Keratinocyte (primary cell): ENCODE results near the gene CST4. TPM values are rescaled to one million over a fixed set of nuclear protein-coding genes. Genes with fewer than 3 reads are reported as not detected.

Source experiments
- DNase-seq: peaks from one replicate; pipeline ENCODE4 v3.0.0-alpha.2; 2011; ENCODE audit warnings: low read depth, missing footprints, low spot score
- FAIRE-seq: peaks from 2 replicates; lab custom pipeline; 2011; peaks lifted over from hg19 to GRCh38; lab: Jason Lieb, UNC
- H2AFZ ChIP-seq: 2 replicates; pipeline ENCODE4 v1.6.0; 2012; ENCODE audit warnings: low read length, control low read depth, inconsistent platforms; ENCODE audit not compliant: control insufficient read depth
- H3K27ac ChIP-seq: 2 replicates; pipeline ENCODE4 v1.5.1; 2011; ENCODE audit warnings: low read length; ENCODE audit not compliant: control insufficient read depth, insufficient read depth
- H3K27me3 ChIP-seq: 3 replicates; pipeline ENCODE4 v1.6.0; 2011; ENCODE audit warnings: low read length; ENCODE audit not compliant: control insufficient read depth, insufficient read depth; ENCODE audit errors: extremely low read depth
- H3K36me3 ChIP-seq, 2 experiments: 2 replicates in 1 of 2; 3 replicates in 1 of 2; pipeline ENCODE4 v1.5.1; 2011; ENCODE audit warnings: low read length in 2 of 2, mild to moderate bottlenecking in 1 of 2; ENCODE audit not compliant: control insufficient read depth in 2 of 2, insufficient read depth in 2 of 2; ENCODE audit errors: extremely low read depth in 1 of 2
- H3K4me1 ChIP-seq: 3 replicates; pipeline ENCODE4 v1.5.1; 2011; ENCODE audit warnings: low read length; ENCODE audit not compliant: control insufficient read depth, insufficient read depth; ENCODE audit errors: extremely low read depth
- H3K4me2 ChIP-seq: 3 replicates; pipeline ENCODE4 v1.6.0; 2011; ENCODE audit warnings: low read depth, low read length; ENCODE audit not compliant: control insufficient read depth, insufficient read depth; ENCODE audit errors: extremely low read depth
- H3K4me3 ChIP-seq, 3 experiments: fragments of 200-600 bp in 1 of 3; sonication (generic) in 1 of 3; 2 replicates in 2 of 3; 3 replicates in 1 of 3; pipeline ENCODE4 v1.5.1; 2011 to 2016; ENCODE audit warnings: low read length in 3 of 3, mild to moderate bottlenecking in 3 of 3, control low read depth in 2 of 3, inconsistent platforms in 1 of 3, low read depth in 1 of 3, mixed read lengths in 1 of 3, mixed run types in 1 of 3, moderate library complexity in 1 of 3; ENCODE audit not compliant: control insufficient read depth in 2 of 3, insufficient read depth in 2 of 3; ENCODE audit errors: extremely low read depth in 1 of 3
- H3K79me2 ChIP-seq: 2 replicates; pipeline ENCODE4 v1.6.0; 2012; ENCODE audit warnings: low read length; ENCODE audit not compliant: control insufficient read depth, insufficient read depth
- H3K9ac ChIP-seq: 3 replicates; pipeline ENCODE4 v1.6.0; 2011; ENCODE audit warnings: low read length; ENCODE audit not compliant: control insufficient read depth, insufficient read depth; ENCODE audit errors: extremely low read depth
- H3K9me1 ChIP-seq: 3 replicates; pipeline ENCODE4 v1.6.0; 2011; ENCODE audit warnings: low read length; ENCODE audit not compliant: control insufficient read depth, insufficient read depth; ENCODE audit errors: extremely low read depth
- H3K9me3 ChIP-seq: 2 replicates; pipeline ENCODE4 v1.5.1; 2012; ENCODE audit warnings: low read depth, low read length; ENCODE audit not compliant: control insufficient read depth
- H4K20me1 ChIP-seq: 3 replicates; pipeline ENCODE4 v1.6.0; 2011; ENCODE audit warnings: low read length; ENCODE audit not compliant: control insufficient read depth, insufficient read depth; ENCODE audit errors: extremely low read depth
- CTCF ChIP-seq, 3 experiments: IDR thresholded peaks in 1 of 3; conservative IDR thresholded peaks in 1 of 3; optimal IDR thresholded peaks in 1 of 3; 2 replicates in 2 of 3; 3 replicates in 1 of 3; pipeline versions ENCODE3 to v1.5.1; 2011; ENCODE audit warnings: low read length in 3 of 3, mild to moderate bottlenecking in 3 of 3, moderate library complexity in 2 of 3, control low read depth in 1 of 3, inconsistent platforms in 1 of 3; ENCODE audit not compliant: insufficient read depth in 2 of 3; ENCODE audit errors: extremely low read depth in 1 of 3
- EZH2 ChIP-seq: IDR thresholded peaks from one replicate; pipeline ENCODE4 v1.6.1; 2012; ENCODE audit warnings: inconsistent platforms, mild to moderate bottlenecking, low read length, moderate library complexity
- dilution Hi-C: fragments of 300-500 bp; cut with MboI; formaldehyde crosslinking; loops from one replicate; pipeline ENCODE4 v1.7.0; 2020; ENCODE audit warnings: low sequenced_read_pairs; ENCODE audit not compliant: extremely low pct_ligation_motif_present
- polyA plus RNA-seq, 5 experiments: library from polyadenylated mRNA; depleted of rRNA in 3 of 5; stranded (reverse) in 3 of 5; stranded (forward) in 1 of 5; unstranded in 1 of 5; fragments of >200 nt; gene quantifications; 1 replicate in 1 of 5; 2 replicates in 3 of 5; 3 replicates in 1 of 5; pipeline versions ENCODE4 v1.2.1 to v1.2.3, GENCODE V29; 2011 to 2012; ENCODE audit warnings: missing spikeins in 2 of 5, low read depth in 1 of 5, low replicate concordance in 1 of 5

Gene CST4
- polyA plus RNA-seq, 1 donor (not counting 4 experiments of a cell fraction or from before 2014, with no cell fraction given) = not detected

- Histone ChIP-seq H3K4me1 (peaks cover 39% of the 10 kb centered on the region), H3K36me3 (peaks cover 4 to 8% of the 10 kb centered on the region in 2 experiments), H3K79me2 (peaks cover 24% of the 10 kb centered on the region), H3K9me1 (peaks cover 4% of the 10 kb centered on the region), H3K4me2 (peak overlapping the region; percentile 11), H3K27ac (no peak overlapping the region), H4K20me1 (no peaks in the 10 kb centered on the region), H2AFZ (peak overlapping the region; percentile 79), H3K9ac (no peak overlapping the region), H3K9me3 (no peaks in the 10 kb centered on the region), H3K4me3 (no peak overlapping the region), H3K27me3 (no peaks in the 10 kb centered on the region)
- dilution Hi-C loops = no loop called here
- DNase-seq (no peak), FAIRE-seq (no peak)
- TF ChIP-seq EZH2 (no peak), CTCF (optimal IDR thresholded peaks at IDR 0.05 in 1 of 3, IDR thresholded peaks at IDR 0.05 in 1 of 3, conservative IDR thresholded peaks at IDR 0.05 in 1 of 3; ENCODE audit: extremely low read depth in 1 of 3, insufficient read depth in 2 of 3, low read length in 3 of 3) (no peak)
These were observed 49.3 kb downstream of the CST4 start for GRCh38 chr20:23639490-23639958.

- TF ChIP-seq EZH2 (no peak), CTCF (optimal IDR thresholded peaks at IDR 0.05 in 1 of 3, IDR thresholded peaks at IDR 0.05 in 1 of 3, conservative IDR thresholded peaks at IDR 0.05 in 1 of 3; ENCODE audit: extremely low read depth in 1 of 3, insufficient read depth in 2 of 3, low read length in 3 of 3) (no peak)
- Histone ChIP-seq H3K36me3 (peaks cover 7 to 8% of the 10 kb centered on the region in 2 experiments), H2AFZ (no peak overlapping the region), H3K27ac (no peak overlapping the region), H3K9me1 (peaks cover 4% of the 10 kb centered on the region), H3K9me3 (no peaks in the 10 kb centered on the region), H3K9ac (no peak overlapping the region), H4K20me1 (no peaks in the 10 kb centered on the region), H3K79me2 (peaks cover 24% of the 10 kb centered on the region), H3K27me3 (no peaks in the 10 kb centered on the region), H3K4me1 (peaks cover 39% of the 10 kb centered on the region), H3K4me3 (no peak overlapping the region), H3K4me2 (no peak overlapping the region)
- no peak for DNase-seq
- dilution Hi-C loops = no loop called here
- FAIRE-seq = no peak
These were observed 50.5 kb downstream of the CST4 start for GRCh38 chr20:23638309-23638708.
